Gastrocnemius medialis (tissue), 4 donors: ENCODE data around the gene TGFBR3L. TPM values are rescaled to one million over a fixed set of nuclear protein-coding genes. Genes with fewer than 3 reads are reported as not detected.

ENCODE experiments used
- ATAC-seq, 2 donors: fragments of 150-250 bp; one replicate each; pipeline ENCODE4 v1.9.1; 2016
- DNase-seq, 2 donors: peaks; one replicate each; pipeline ENCODE4 v3.0.0-alpha.2; 2019
- H3K27ac ChIP-seq, 4 donors: fragments of 200-600 bp; sonication (generic); 1 replicate in 1 of 4; 2 replicates in 3 of 4; pipeline ENCODE4 v1.5.1; 2016 to 2018; ENCODE audit warnings: mild to moderate bottlenecking in 2 of 4, moderate library complexity in 1 of 4
- H3K27me3 ChIP-seq, 3 donors: fragments of 200-600 bp; sonication (generic) in 2 of 3; 1 replicate in 1 of 3; 2 replicates in 2 of 3; pipeline versions ENCODE4 v1.5.1 to v1.6.0; 2016 to 2019; ENCODE audit warnings: mild to moderate bottlenecking in 1 of 3, moderate library complexity in 1 of 3
- H3K36me3 ChIP-seq, 2 donors: fragments of 200-600 bp; sonication (generic) in 1 of 2; one replicate each; pipeline ENCODE4 v1.5.1; 2017 to 2018
- H3K4me1 ChIP-seq, 2 donors: fragments of 200-600 bp; sonication (generic) in 1 of 2; one replicate each; pipeline ENCODE4 v1.5.1; 2016 to 2017; ENCODE audit warnings: mild to moderate bottlenecking in 2 of 2
- H3K4me3 ChIP-seq, 4 donors: fragments of 200-600 bp; sonication (generic) in 3 of 4; 1 replicate in 1 of 4; 2 replicates in 3 of 4; pipeline ENCODE4 v1.5.1; 2016 to 2019; ENCODE audit warnings: mild to moderate bottlenecking in 2 of 4
- H3K9me3 ChIP-seq, 3 donors: fragments of 200-600 bp; sonication (generic) in 2 of 3; 1 replicate in 1 of 3; 2 replicates in 2 of 3; pipeline ENCODE4 v1.5.1; 2016 to 2019
- POLR2A ChIP-seq, 2 donors: fragments of 450-650 bp; IDR thresholded peaks; one replicate each; pipeline ENCODE4 v1.6.1; 2017; ENCODE audit warnings: antibody characterized with exemption in 2 of 2, mild to moderate bottlenecking in 2 of 2, moderate library complexity in 2 of 2
- in situ Hi-C, 4 donors: fragments of 200-750 bp; cut with MboI; loops; one replicate each; pipeline versions ENCODE4 v1.15.0 to v1.8.0; 2017; ENCODE audit warnings: low sequenced_read_pairs in 4 of 4
- intact Hi-C: fragments of 100-400 bp; cut with DNase I; formaldehyde crosslinking; loops from one replicate; pipeline ENCODE4 v1.15.1; 2023; ENCODE audit warnings: low total_unique reads
- total RNA-seq, 4 donors: library from RNA; depleted of rRNA; stranded (reverse); fragments of >200 nt; gene quantifications; one replicate each; pipeline versions ENCODE4 v1.1.0 to v1.2.3, GENCODE V29; 2016
- TF ChIP-seq, protein P1 (sequence below), 5 experiments: fragments of 450-650 bp in 3 of 5; fragments of 200-600 bp in 2 of 5; sonication (generic) in 2 of 5; IDR thresholded peaks in 4 of 5; conservative IDR thresholded peaks in 1 of 5; 1 replicate in 4 of 5; 2 replicates in 1 of 5; pipeline ENCODE4 v1.5.1; 2016 to 2019; ENCODE audit warnings: antibody characterized with exemption in 5 of 5, mild to moderate bottlenecking in 3 of 5, moderate library complexity in 3 of 5

TGFBR3L gene
- total RNA-seq, 4 donors from 2014 or later = 0.62 to 2.6 (median 1.5) TPM; not detected in 1

DNA sequence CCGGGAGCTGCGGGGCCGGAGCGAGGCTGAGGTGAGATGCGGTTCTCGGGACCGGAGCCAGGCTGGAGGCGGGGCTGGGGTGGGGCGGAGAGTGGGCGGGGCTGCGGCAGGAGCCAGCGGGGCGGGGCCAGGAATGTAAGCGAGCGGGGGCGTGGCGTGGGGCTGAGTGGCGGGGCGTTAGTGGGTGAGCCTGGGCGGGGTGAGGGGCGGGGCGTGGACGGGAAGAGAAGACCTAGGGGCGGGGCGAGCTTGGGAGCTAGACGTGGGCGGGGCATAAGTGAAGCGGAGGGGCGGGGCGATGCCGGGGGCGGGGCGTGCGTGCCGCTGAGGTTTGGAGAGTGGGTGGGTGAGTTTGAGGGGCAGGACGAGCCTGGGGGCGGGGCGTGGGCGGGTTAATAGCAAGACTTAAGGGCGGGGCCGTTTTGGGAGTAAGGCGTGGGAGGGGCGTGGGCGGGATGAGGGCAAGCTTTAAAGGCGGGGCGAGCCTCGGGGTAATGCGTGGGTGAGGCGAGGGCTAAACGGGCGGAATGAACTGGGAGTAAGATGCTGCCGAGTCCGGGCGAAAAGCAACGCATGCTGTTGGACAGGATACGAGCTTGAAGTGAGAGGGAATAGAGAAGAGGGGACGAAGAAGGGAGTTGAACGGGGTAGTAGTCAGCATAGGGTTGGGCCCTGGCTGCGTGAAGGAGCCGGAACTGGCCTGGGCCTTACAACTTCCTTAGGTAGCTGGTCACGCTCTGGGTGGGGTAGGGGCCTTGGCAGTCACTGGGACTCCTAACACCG is 6.1 kb downstream of the TGFBR3L start:
- DNase-seq (peak; percentile 98 to 99), ATAC-seq (peak; percentile 78 to 81)
- peak overlapping the region; percentile 67 to 95 (median 80) for H3K4me3 ChIP-seq
- H3K4me1 ChIP-seq = peaks cover 21 to 35% of the 10 kb centered on the region in 2 donors
- in situ Hi-C loops = no loop called here
- TF ChIP-seq POLR2A (IDR thresholded peaks at IDR 0.05) = peak in 1 of 2 donors; percentile 9
- TF ChIP-seq, protein P1, sequence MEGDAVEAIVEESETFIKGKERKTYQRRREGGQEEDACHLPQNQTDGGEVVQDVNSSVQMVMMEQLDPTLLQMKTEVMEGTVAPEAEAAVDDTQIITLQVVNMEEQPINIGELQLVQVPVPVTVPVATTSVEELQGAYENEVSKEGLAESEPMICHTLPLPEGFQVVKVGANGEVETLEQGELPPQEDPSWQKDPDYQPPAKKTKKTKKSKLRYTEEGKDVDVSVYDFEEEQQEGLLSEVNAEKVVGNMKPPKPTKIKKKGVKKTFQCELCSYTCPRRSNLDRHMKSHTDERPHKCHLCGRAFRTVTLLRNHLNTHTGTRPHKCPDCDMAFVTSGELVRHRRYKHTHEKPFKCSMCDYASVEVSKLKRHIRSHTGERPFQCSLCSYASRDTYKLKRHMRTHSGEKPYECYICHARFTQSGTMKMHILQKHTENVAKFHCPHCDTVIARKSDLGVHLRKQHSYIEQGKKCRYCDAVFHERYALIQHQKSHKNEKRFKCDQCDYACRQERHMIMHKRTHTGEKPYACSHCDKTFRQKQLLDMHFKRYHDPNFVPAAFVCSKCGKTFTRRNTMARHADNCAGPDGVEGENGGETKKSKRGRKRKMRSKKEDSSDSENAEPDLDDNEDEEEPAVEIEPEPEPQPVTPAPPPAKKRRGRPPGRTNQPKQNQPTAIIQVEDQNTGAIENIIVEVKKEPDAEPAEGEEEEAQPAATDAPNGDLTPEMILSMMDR (IDR thresholded peaks at IDR 0.05 in 4 of 5, conservative IDR thresholded peaks at IDR 0.05 in 1 of 5) = no peak
- intact Hi-C loops = loop anchor here (1.0 kb wide), 3 partner anchors 17 to 91 kb away; partner anchors contain the start of genes MAP2K7 and TIMM44
- peaks cover 0 to 11% of the 10 kb centered on the region in 2 donors for H3K36me3 ChIP-seq
- no peaks in the 10 kb centered on the region for H3K9me3 ChIP-seq
- peaks cover 27 to 44% (median 33%) of the 10 kb centered on the region in 3 donors for H3K27me3 ChIP-seq
- H3K27ac ChIP-seq = peak overlapping the region; percentile 80 to 95 (median 93)

DNA sequence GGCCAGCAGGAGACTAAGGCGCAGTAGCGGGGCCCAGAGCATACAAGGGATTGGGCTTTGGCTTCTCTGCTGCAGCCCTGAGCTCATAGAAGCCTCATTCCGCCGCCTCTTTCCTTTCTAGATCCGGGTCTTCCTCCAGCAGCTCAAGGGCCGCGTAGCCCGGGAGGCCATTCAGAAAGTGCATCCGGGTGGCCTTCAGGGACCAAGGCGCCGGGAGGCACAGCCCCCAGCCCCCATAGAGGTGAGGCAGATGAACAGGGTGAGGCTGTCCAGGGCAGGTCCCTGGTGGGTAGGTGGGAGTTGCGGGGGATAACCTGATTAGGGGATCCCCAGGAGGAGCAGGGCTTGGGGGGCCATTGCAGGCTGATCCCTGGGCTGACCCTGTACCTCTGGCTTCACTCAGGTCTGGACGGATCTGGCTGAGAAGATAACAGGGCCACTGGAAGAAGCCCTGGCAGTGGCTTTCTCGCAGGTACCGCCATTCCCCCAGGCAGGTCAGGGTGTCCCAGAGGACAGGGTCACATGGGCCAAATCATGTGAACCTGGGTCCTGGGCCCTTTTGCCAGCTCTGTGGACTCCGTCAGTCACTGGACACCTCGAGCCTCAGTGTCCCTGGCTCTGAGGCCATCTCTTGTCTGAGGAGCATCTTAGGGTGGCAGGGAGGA is 6.8 kb downstream of the TGFBR3L start:
- DNase-seq = no peak
- peaks cover 16 to 32% of the 10 kb centered on the region in 2 donors for H3K4me1 ChIP-seq
- TF ChIP-seq POLR2A (IDR thresholded peaks at IDR 0.05) = no peak
- TF ChIP-seq, protein P1 (IDR thresholded peaks at IDR 0.05 in 4 of 5, conservative IDR thresholded peaks at IDR 0.05 in 1 of 5) = no peak
- peaks cover 0 to 11% of the 10 kb centered on the region in 2 donors for H3K36me3 ChIP-seq
- in situ Hi-C loops = no loop called here
- H3K27ac ChIP-seq = peak overlapping the region; percentile 62 to 95 (median 86)
- H3K4me3 ChIP-seq = peak overlapping the region; percentile 53 to 95 (median 70)
- intact Hi-C loops = no loop called here
- peaks cover 20 to 37% (median 25%) of the 10 kb centered on the region in 3 donors for H3K27me3 ChIP-seq
- no peaks in the 10 kb centered on the region for H3K9me3 ChIP-seq
- no peak for ATAC-seq

DNA sequence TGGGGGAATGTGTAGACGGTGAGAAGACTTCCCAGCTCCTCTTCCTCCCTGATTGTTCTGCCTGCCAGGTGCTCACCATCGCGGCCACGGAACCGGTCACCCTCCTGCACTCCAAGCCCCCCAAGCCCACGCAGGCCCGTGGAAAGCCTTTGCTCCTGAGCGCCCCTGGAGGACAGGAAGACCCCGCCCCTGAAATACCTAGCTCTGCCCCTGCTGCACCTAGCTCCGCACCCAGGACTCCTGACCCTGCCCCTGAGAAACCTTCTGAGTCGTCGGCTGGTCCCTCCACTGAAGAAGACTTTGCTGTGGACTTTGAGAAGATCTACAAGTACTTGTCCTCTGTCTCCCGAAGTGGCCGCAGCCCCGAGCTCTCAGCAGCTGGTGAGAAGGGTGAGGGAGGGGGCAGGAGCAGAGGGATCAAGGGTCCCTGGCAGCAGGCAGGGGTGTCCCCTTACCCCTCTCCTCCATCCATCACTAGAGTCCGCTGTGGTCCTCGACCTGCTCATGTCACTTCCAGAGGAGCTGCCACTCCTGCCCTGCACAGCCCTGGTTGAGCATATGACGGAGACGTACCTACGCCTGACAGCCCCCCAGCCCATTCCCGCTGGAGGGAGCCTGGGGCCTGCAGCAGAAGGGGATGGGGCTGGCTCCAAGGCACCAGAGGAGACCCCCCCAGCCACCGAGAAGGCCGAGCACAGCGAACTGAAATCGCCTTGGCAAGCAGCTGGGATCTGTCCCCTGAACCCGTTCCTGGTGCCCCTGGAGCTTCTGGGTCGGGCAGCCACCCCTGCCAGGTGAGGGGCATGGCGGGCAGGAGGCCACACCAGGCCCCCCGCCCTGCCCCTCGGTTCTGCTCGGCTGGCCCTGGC is 7.6 kb downstream of the TGFBR3L start:
- Histone ChIP-seq H3K27me3 (peaks cover 16 to 29% (median 19%) of the 10 kb centered on the region in 3 donors), H3K4me1 (peaks cover 16 to 33% of the 10 kb centered on the region in 2 donors), H3K36me3 (peaks cover 0 to 11% of the 10 kb centered on the region in 2 donors), H3K9me3 (no peaks in the 10 kb centered on the region), H3K27ac (no peak overlapping the region), H3K4me3 (peak overlapping the region in 1 of 4 donors; percentile 67)
- intact Hi-C loops (no loop called here), in situ Hi-C loops (no loop called here)
- DNase-seq (no peak), ATAC-seq (no peak)
- TF ChIP-seq, protein P1 (IDR thresholded peaks at IDR 0.05 in 4 of 5, conservative IDR thresholded peaks at IDR 0.05 in 1 of 5) = no peak

DNA sequence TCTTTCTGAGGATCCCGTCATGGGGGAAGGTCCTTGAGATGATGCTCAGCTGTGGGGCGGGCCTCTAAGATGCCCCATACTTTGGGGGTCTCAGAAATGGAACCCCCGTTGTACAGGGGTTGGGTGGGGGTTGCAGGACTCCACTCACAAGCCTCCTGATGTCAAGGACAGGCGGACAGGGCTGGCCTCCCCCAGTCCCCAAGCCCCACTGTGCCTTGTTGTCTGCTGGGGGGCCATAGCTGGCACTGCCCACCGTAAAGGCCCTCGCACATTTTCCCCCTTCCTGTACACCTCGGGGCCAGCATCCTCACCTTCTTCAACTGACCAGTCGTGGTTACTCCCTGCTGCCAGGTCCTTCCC is 8.2 kb downstream of the TGFBR3L start:
- intact Hi-C loops = no loop called here
- ATAC-seq (no peak), DNase-seq (no peak)
- Histone ChIP-seq H3K36me3 (peaks cover 0 to 11% of the 10 kb centered on the region in 2 donors), H3K27me3 (peaks cover 12 to 23% (median 13%) of the 10 kb centered on the region in 3 donors), H3K9me3 (no peaks in the 10 kb centered on the region), H3K4me1 (peaks cover 15 to 34% of the 10 kb centered on the region in 2 donors), H3K27ac (no peak overlapping the region), H3K4me3 (no peak overlapping the region)
- in situ Hi-C loops = no loop called here
- TF ChIP-seq POLR2A (IDR thresholded peaks at IDR 0.05) = no peak
- TF ChIP-seq, protein P1 (IDR thresholded peaks at IDR 0.05 in 4 of 5, conservative IDR thresholded peaks at IDR 0.05 in 1 of 5) = no peak
